Mucosa of rectum (tissue), 2 donors: ENCODE results near the gene ZNF384.

Experiments used
- H3K27ac ChIP-seq, 2 donors: one replicate each; pipeline ENCODE4 v1.7.0; 2013; ENCODE audit warnings: inconsistent platforms in 2 of 2, low read depth in 2 of 2, low read length in 2 of 2
- H3K27me3 ChIP-seq, 2 donors: one replicate each; pipeline ENCODE4 v1.7.0; 2013; ENCODE audit warnings: low read length in 2 of 2; ENCODE audit not compliant: control insufficient read depth in 2 of 2, insufficient read depth in 2 of 2
- H3K36me3 ChIP-seq, 2 donors: one replicate each; pipeline ENCODE4 v1.7.0; 2013; ENCODE audit warnings: low read length in 2 of 2; ENCODE audit not compliant: control insufficient read depth in 2 of 2, insufficient read depth in 2 of 2
- H3K4me1 ChIP-seq, 2 donors: one replicate each; pipeline ENCODE4 v1.7.0; 2013; ENCODE audit warnings: low read length in 2 of 2, mild to moderate bottlenecking in 1 of 2; ENCODE audit not compliant: control insufficient read depth in 2 of 2, insufficient read depth in 2 of 2
- H3K4me3 ChIP-seq, 2 donors: one replicate each; pipeline ENCODE4 v1.7.0; 2013; ENCODE audit warnings: low read length in 2 of 2
- H3K9ac ChIP-seq, 2 donors: one replicate each; pipeline ENCODE4 v1.7.0; 2013; ENCODE audit warnings: low read length in 2 of 2, low read depth in 1 of 2, mild to moderate bottlenecking in 1 of 2
- H3K9me3 ChIP-seq, 2 donors: one replicate each; pipeline ENCODE4 v1.7.0; 2013; ENCODE audit warnings: low read length in 2 of 2; ENCODE audit not compliant: control insufficient read depth in 2 of 2
- donor health status: healthy.
- donor health status: Normal muscosa, but diverticular disease.

ZNF384 gene

DNA sequence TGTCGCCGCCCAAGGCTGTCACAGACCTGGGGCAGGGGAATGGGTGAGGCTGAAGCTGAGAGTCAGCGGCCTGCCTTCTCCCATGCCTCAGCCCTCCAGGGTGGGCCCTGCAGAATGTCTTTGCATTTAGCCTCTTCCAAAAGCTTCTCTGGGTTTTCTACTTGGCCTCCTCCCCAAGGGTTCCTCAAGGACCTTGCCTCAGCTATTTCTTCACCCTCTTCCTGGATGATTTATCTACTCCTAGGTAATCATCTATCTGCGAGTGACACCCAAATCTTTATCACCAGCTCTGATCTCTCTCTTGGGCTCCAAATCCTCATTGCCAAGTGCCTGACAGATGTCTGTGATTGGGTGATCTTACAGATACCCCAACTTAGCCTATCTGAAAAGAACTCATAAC, 48.7 kb downstream of the ZNF384 start:
- Histone ChIP-seq H3K27ac (no peak overlapping the region), H3K9ac (no peak overlapping the region), H3K9me3 (no peaks in the 10 kb centered on the region), H3K4me3 (no peak overlapping the region), H3K4me1 (peaks cover 5 to 8% of the 10 kb centered on the region in 2 donors), H3K36me3 (no peaks in the 10 kb centered on the region), H3K27me3 (no peaks in the 10 kb centered on the region)

GRCh38 chr12:6639151-6639801, 49.9 kb downstream of the ZNF384 start:
- Histone ChIP-seq H3K36me3 (no peaks in the 10 kb centered on the region), H3K27ac (peak overlapping the region in 1 of 2 donors; percentile 52)

GRCh38 chr12:6638305-6638704, 50.9 kb downstream of the ZNF384 start:
- H3K27ac ChIP-seq, result peak overlapping the region in 1 of 2 donors; percentile 52
- no peaks in the 10 kb centered on the region for H3K36me3 ChIP-seq
- H3K9me3 ChIP-seq, result no peaks in the 10 kb centered on the region
- H3K27me3 ChIP-seq, result no peaks in the 10 kb centered on the region
- no peak overlapping the region for H3K4me3 ChIP-seq
- H3K4me1 ChIP-seq, result peaks cover 15 to 17% of the 10 kb centered on the region in 2 donors
- H3K9ac ChIP-seq, result no peak overlapping the region

More at GRCh38 chr12:6639151-6639801, 49.9 kb downstream of the ZNF384 start:
- no peaks in the 10 kb centered on the region for H3K9me3 ChIP-seq
- H3K4me3 ChIP-seq, result no peak overlapping the region
- no peak overlapping the region for H3K9ac ChIP-seq
- peaks cover 13 to 15% of the 10 kb centered on the region in 2 donors for H3K4me1 ChIP-seq
- H3K27me3 ChIP-seq, result no peaks in the 10 kb centered on the region

- H3K27me3 ChIP-seq, result no peaks in the 10 kb centered on the region
Measured at GRCh38 chr12:6635856-6636531, 53.2 kb downstream of the ZNF384 start, which contains the start of gene LPAR5. LPAR5 (minus strand) TSS chr12:6635959; CDS start chr12:6621248, 14,711 bp downstream.

GRCh38 chr12:6635375-6635855, 53.8 kb downstream of the ZNF384 start:
- no peaks in the 10 kb centered on the region for H3K36me3 ChIP-seq
- H3K9ac ChIP-seq, result peak overlapping the region; percentile 72 to 80
- H3K9me3 ChIP-seq, result no peaks in the 10 kb centered on the region
- H3K4me1 ChIP-seq, result peaks cover 41 to 45% of the 10 kb centered on the region in 2 donors
- no peaks in the 10 kb centered on the region for H3K27me3 ChIP-seq
- H3K27ac ChIP-seq, result peak overlapping the region; percentile 86 to 92
- H3K4me3 ChIP-seq, result peak overlapping the region; percentile 57 to 79

More at GRCh38 chr12:6635856-6636531, 53.2 kb downstream of the ZNF384 start, which contains the start of gene LPAR5:
- Histone ChIP-seq H3K4me3 (peak within 1 kb of the TSS; percentile 57 to 79), H3K27ac (peak within 1 kb of the TSS; percentile 86 to 92), H3K4me1 (peaks cover 37 to 40% of the 10 kb centered on the region in 2 donors), H3K9ac (peak within 1 kb of the TSS; percentile 72 to 80), H3K9me3 (no peaks in the 10 kb centered on the region), H3K36me3 (no peaks in the 10 kb centered on the region)

DNA sequence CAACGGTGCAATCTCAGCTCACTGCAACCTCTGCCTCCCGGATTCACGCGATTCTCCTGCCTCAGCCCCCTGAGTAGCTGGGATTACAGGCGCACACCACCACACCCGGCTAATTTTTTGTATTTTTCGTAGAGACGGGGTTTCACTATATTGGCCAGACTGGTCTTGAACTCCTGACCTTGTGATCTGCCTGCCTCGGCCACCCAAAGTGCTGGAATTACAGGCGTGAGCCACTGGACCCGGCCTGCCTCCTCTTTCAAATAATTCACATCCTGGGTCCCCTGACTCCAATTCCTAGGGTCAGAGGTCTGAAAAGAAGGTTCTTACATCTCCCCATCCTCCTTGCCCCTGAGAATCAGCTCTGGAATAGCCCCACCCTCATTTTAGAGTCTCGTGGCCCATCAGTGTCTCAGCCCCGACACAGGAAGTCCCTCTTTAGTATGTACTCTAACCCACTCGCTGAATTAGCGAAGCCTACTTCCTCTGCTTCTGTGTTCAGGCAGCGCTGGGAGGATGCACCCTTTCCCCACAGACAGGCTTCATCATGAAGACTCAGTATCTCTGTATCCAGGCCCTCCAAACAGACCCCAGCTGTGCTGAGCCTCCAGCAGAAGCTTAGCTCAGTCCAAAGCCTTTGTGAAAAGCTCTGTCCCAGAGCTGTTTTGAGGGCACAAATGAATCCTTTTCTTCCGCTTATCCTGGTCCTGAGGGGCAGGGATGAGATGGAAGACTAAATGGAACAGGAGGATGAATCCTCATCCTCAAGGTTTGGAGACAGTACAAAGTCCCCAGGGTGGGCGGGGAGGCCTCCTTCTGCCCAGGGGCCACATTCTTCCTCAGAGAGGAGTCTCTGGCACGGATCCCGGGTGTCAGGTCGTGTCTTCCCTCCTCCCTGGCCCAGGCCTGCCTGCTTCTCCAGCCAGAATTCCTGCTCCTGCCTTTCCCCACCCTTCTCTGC, 56.9 kb downstream of the ZNF384 start:
- Histone ChIP-seq H3K36me3 (no peaks in the 10 kb centered on the region), H3K4me3 (peak overlapping the region; percentile 70 to 79), H3K9me3 (no peaks in the 10 kb centered on the region), H3K27ac (peak overlapping the region; percentile 91 to 95), H3K9ac (peak overlapping the region; percentile 79 to 90), H3K27me3 (no peaks in the 10 kb centered on the region), H3K4me1 (peaks cover 41 to 45% of the 10 kb centered on the region in 2 donors)

DNA sequence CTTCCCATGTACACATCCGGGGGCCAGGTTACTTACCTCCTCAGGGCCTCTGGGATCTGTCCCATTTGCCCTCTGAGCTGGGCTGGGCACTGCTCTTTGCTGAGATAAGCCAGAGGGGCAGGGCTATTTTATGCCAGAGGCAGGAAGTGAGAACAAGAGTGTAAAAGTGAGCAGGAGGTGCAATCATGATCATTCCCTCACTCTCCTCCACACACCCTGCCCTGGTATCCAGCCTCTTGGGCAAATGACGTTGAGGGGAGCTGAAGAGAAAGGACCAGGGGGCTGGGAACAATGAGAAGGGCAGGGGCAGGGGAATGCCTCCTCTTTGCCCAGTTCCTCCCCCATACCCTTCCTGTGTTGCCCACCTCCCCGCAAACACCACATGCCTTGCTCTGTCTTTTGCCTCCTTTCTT, 57.6 kb downstream of the ZNF384 start:
- Histone ChIP-seq H3K36me3 (peaks cover under 1 to 2% of the 10 kb centered on the region in 2 donors), H3K27ac (peak overlapping the region; percentile 91 to 95), H3K9ac (peak overlapping the region; percentile 79 to 90)

DNA sequence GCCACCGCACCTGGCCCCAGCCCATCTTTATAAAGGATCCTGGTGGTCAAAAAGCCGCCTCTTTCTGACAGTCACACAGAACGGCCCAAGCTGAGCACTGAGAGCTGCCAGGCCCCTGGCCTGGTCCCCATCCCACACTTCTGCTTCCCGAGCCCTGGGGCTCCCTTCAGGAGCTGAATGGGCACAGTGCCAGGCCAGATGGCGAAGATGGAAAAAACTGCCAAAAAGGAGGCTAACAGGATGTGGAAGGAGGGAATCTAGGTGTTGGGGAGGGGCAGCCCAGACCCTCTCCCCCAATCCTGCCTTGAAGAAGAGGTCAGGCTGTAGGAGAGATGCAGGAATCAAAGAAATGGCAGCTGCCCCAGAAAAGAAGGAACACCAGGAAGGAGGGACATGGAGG, 58.4 kb downstream of the ZNF384 start:
- H3K9me3 ChIP-seq, result no peaks in the 10 kb centered on the region
- H3K4me1 ChIP-seq, result peaks cover 34 to 41% of the 10 kb centered on the region in 2 donors
- H3K27me3 ChIP-seq, result no peaks in the 10 kb centered on the region
- H3K36me3 ChIP-seq, result peaks cover 3% of the 10 kb centered on the region in 2 donors
- H3K9ac ChIP-seq, result peak overlapping the region; percentile 79 to 90
- peak overlapping the region; percentile 70 to 79 for H3K4me3 ChIP-seq
- H3K27ac ChIP-seq, result peak overlapping the region; percentile 91 to 95

More for the DNA sequence above, 57.6 kb downstream of the ZNF384 start:
- H3K4me3 ChIP-seq, result peak overlapping the region; percentile 70 to 79
- H3K4me1 ChIP-seq, result peaks cover 40 to 45% of the 10 kb centered on the region in 2 donors
- H3K27me3 ChIP-seq, result no peaks in the 10 kb centered on the region
- H3K9me3 ChIP-seq, result no peaks in the 10 kb centered on the region

GRCh38 chr12:6627616-6628015, 61.6 kb downstream of the ZNF384 start:
- Histone ChIP-seq H3K9me3 (no peaks in the 10 kb centered on the region), H3K4me3 (peak overlapping the region in 1 of 2 donors; percentile 52), H3K9ac (no peak overlapping the region), H3K27me3 (no peaks in the 10 kb centered on the region), H3K36me3 (peaks cover 7% of the 10 kb centered on the region in 2 donors), H3K4me1 (peaks cover 20 to 21% of the 10 kb centered on the region in 2 donors), H3K27ac (no peak overlapping the region)
